HK-2 (cell line): ENCODE measurements around the gene DIAPH2.
"Not testable (repeated sequence)": the region's sequence is repeated elsewhere in the genome, so short reads cannot be mapped to it uniquely, and the experiment has no call there.

Experiments
- DNase-seq: peaks from one replicate; pipeline ENCODE4 v3.0.0-alpha.2; 2018; ENCODE audit not compliant: unreplicated experiment

DIAPH2 gene

GRCh38 chrX:96684339-96685209 lies at the start of gene DIAPH2:
Gene DIAPH2, plus strand, starts transcription at chrX:96684842.
- peak; percentile 83 for DNase-seq

GRCh38 chrX:96650023-96650422 lies 34.6 kb upstream of the DIAPH2 start:
- DNase-seq = no peak

GRCh38 chrX:96655947-96656623 lies 28.6 kb upstream of the DIAPH2 start:
- no peak for DNase-seq

- DNase-seq = no peak
Measured at GRCh38 chrX:96682516-96682915, 2.1 kb upstream of the DIAPH2 start.

- DNase-seq = no peak
Measured at GRCh38 chrX:96683997-96684338, 674 bp upstream of the DIAPH2 start.

GRCh38 chrX:96685210-96686099 lies 813 bp downstream of the DIAPH2 start:
- DNase-seq = peak; percentile 45

GRCh38 chrX:96687776-96688175 lies 3.1 kb downstream of the DIAPH2 start:
- DNase-seq = no peak

GRCh38 chrX:96688789-96689188 lies 4.1 kb downstream of the DIAPH2 start:
- no peak for DNase-seq

GRCh38 chrX:96689991-96690390 lies 5.3 kb downstream of the DIAPH2 start:
- DNase-seq = no peak

GRCh38 chrX:96692454-96692853 lies 7.8 kb downstream of the DIAPH2 start:
- no peak for DNase-seq

- no peak for DNase-seq
Measured at GRCh38 chrX:96692890-96693289, 8.2 kb downstream of the DIAPH2 start.

- DNase-seq = no peak
Measured at GRCh38 chrX:96693407-96693806, 8.8 kb downstream of the DIAPH2 start.

- no peak for DNase-seq
Measured at GRCh38 chrX:96696462-96696861, 11.8 kb downstream of the DIAPH2 start.

GRCh38 chrX:96700625-96701024 lies 16.0 kb downstream of the DIAPH2 start:
- DNase-seq = no peak

GRCh38 chrX:96703379-96703778 lies 18.7 kb downstream of the DIAPH2 start:
- no peak for DNase-seq

- no peak for DNase-seq
Measured at GRCh38 chrX:96703816-96704215, 19.2 kb downstream of the DIAPH2 start.

GRCh38 chrX:96704629-96705028 lies 20.0 kb downstream of the DIAPH2 start:
- no peak for DNase-seq

GRCh38 chrX:96705905-96706304 lies 21.3 kb downstream of the DIAPH2 start:
- no peak for DNase-seq

GRCh38 chrX:96707804-96708203 lies 23.2 kb downstream of the DIAPH2 start:
- no peak for DNase-seq

GRCh38 chrX:96710031-96710430 lies 25.4 kb downstream of the DIAPH2 start:
- DNase-seq = no peak

- no peak for DNase-seq
Measured at GRCh38 chrX:96713303-96713702, 28.7 kb downstream of the DIAPH2 start.

GRCh38 chrX:96714393-96714792 lies 29.8 kb downstream of the DIAPH2 start:
- DNase-seq = not testable (repeated sequence)
